HEK293T (cell line): ENCODE results near the gene OXSR1.

Experiments
- ARNT ChIP-seq: fragments of 450-650 bp; IDR thresholded peaks from 2 replicates; pipeline ENCODE4 v1.6.1; 2017; ENCODE audit warnings: mild to moderate bottlenecking
- BHLHE40 ChIP-seq: fragments of 450-650 bp; IDR thresholded peaks from 2 replicates; pipeline ENCODE4 v1.6.1; 2016; ENCODE audit warnings: mild to moderate bottlenecking, moderate library complexity, borderline replicate concordance
- CTBP1 ChIP-seq: fragments of 450-650 bp; IDR thresholded peaks from 2 replicates; pipeline ENCODE4 v1.6.1; 2016; ENCODE audit warnings: borderline replicate concordance
- FOXA1 ChIP-seq: fragments of 450-650 bp; IDR thresholded peaks from 2 replicates; pipeline ENCODE4 v1.6.1; 2016; ENCODE audit warnings: mild to moderate bottlenecking
- FOXM1 ChIP-seq: fragments of 450-650 bp; IDR thresholded peaks from 2 replicates; pipeline ENCODE4 v1.6.1; 2017; ENCODE audit warnings: mild to moderate bottlenecking, borderline replicate concordance
- SP1 ChIP-seq: fragments of 450-650 bp; IDR thresholded peaks from 2 replicates; pipeline ENCODE4 v1.6.1; 2017
- TARDBP ChIP-seq: fragments of 450-650 bp; IDR thresholded peaks from 2 replicates; pipeline ENCODE4 v1.6.1; 2016

- TF ChIP-seq BHLHE40 (no peak), FOXM1 (no peak), TARDBP (no peak), SP1 (no peak), FOXA1 (no peak), CTBP1 (no peak), ARNT (no peak)
Measured at GRCh38 chr3:38133557-38134405, 31.6 kb upstream of the OXSR1 start.
